GM21447 (cell line): ENCODE measurements around the gene AP3M1.
A peak's percentile ranks its signal among the peaks of the same experiment; 100 is the strongest.
"Not testable (repeated sequence)": the region's sequence is repeated elsewhere in the genome, so short reads cannot be mapped to it uniquely, and the experiment has no call there.

Experiments used
- ATAC-seq: cut with Tn5 transposase; IDR thresholded peaks from one replicate; pipeline ENCODE4 v1.9.1; 2021; ENCODE audit not compliant: unreplicated experiment

Gene AP3M1

GRCh38 chr10:74150204-74150989 is at the start of gene AP3M1:
Gene AP3M1 (minus strand): TSS chr10:74150828. CDS start chr10:74138379, 12,449 bp downstream.
- ATAC-seq: peak; percentile 51

- no peak for ATAC-seq
These were observed 48.7 kb upstream of the AP3M1 start for GRCh38 chr10:74199315-74199714.

- no peak for ATAC-seq
These were observed 44.4 kb upstream of the AP3M1 start for GRCh38 chr10:74194999-74195398.

- ATAC-seq: no peak
These were observed 43.9 kb upstream of the AP3M1 start for GRCh38 chr10:74194545-74194944.

- ATAC-seq: no peak
These were observed 39.9 kb upstream of the AP3M1 start for GRCh38 chr10:74190494-74190893.

GRCh38 chr10:74189999-74190421 is 39.4 kb upstream of the AP3M1 start:
- peak; percentile 85 for ATAC-seq

GRCh38 chr10:74188617-74189016 is 38.0 kb upstream of the AP3M1 start:
- ATAC-seq: not testable (repeated sequence)

GRCh38 chr10:74187237-74187636 is 36.6 kb upstream of the AP3M1 start:
- ATAC-seq: no peak

- ATAC-seq: no peak
These were observed 36.0 kb upstream of the AP3M1 start for GRCh38 chr10:74186678-74187077.

- ATAC-seq: no peak
These were observed 28.6 kb upstream of the AP3M1 start for GRCh38 chr10:74179111-74179710.

GRCh38 chr10:74178042-74178791 is 27.6 kb upstream of the AP3M1 start:
- no peak for ATAC-seq

- ATAC-seq: peak; percentile 30
These were observed 26.6 kb upstream of the AP3M1 start for GRCh38 chr10:74177140-74177677.

- ATAC-seq: peak; percentile 80
These were observed 25.9 kb upstream of the AP3M1 start for GRCh38 chr10:74176380-74177139.

- ATAC-seq: no peak
These were observed 25.1 kb upstream of the AP3M1 start for GRCh38 chr10:74175510-74176379.

GRCh38 chr10:74174521-74174920 is 23.9 kb upstream of the AP3M1 start:
- no peak for ATAC-seq

- no peak for ATAC-seq
These were observed 21.0 kb upstream of the AP3M1 start for GRCh38 chr10:74171625-74172024.

- ATAC-seq: no peak
These were observed 16.8 kb upstream of the AP3M1 start for GRCh38 chr10:74167443-74167842.

- ATAC-seq: no peak
These were observed 14.9 kb upstream of the AP3M1 start for GRCh38 chr10:74165530-74165901.

GRCh38 chr10:74164716-74165529 is 14.3 kb upstream of the AP3M1 start:
- no peak for ATAC-seq
